Lower lobe of right lung (tissue), 2 donors: ENCODE measurements around the gene C4BPA. TPM values are rescaled to one million over a fixed set of nuclear protein-coding genes. Genes with fewer than 3 reads are reported as not detected.

Experiments
- ATAC-seq, 2 donors: fragments of 200-7000 bp; cut with Tn5 transposase; one replicate each; pipeline ENCODE4 v1.9.1; 2020 to 2022; ENCODE audit warnings: mild to moderate bottlenecking in 2 of 2, moderate library complexity in 2 of 2
- DNase-seq: peaks from one replicate; pipeline ENCODE4 v3.0.0-alpha.2; 2020
- H3K27ac ChIP-seq: fragments of 200-600 bp; one replicate; pipeline ENCODE4 v1.8.0; 2022
- H3K27me3 ChIP-seq: fragments of 200-600 bp; one replicate; pipeline ENCODE4 v1.8.0; 2022; ENCODE audit warnings: low read depth
- H3K36me3 ChIP-seq: fragments of 200-600 bp; one replicate; pipeline ENCODE4 v1.8.0; 2022; ENCODE audit warnings: mild to moderate bottlenecking
- H3K4me1 ChIP-seq: fragments of 200-600 bp; one replicate; pipeline ENCODE4 v1.8.0; 2022
- H3K4me3 ChIP-seq: fragments of 200-600 bp; one replicate; pipeline ENCODE4 v1.8.0; 2022; ENCODE audit warnings: mild to moderate bottlenecking
- H3K9me3 ChIP-seq: fragments of 200-600 bp; one replicate; pipeline ENCODE4 v1.8.0; 2022
- CTCF ChIP-seq: fragments of 200-600 bp; IDR thresholded peaks from one replicate; pipeline ENCODE4 v1.8.0; 2022; ENCODE audit warnings: antibody characterized with exemption, mild to moderate bottlenecking
- intact Hi-C: fragments of 100-400 bp; cut with DNase I; formaldehyde crosslinking; loops from one replicate; pipeline ENCODE4 v1.11.0; 2022
- total RNA-seq: library from RNA; stranded (reverse); fragmentation: NEBNext Ultra II Directional; extraction: Animal tissue kit (Norgen Biotek cat#: 25700); gene quantifications from one replicate; pipeline ENCODE4 v1.2.1, GENCODE V29; 2021
- donor health status: DM: no; HTN: yes; CAD: no; lungs with severe emphysema.

C4BPA gene
- total RNA-seq, 1 donor from 2014 or later: 65.2 TPM

DNA sequence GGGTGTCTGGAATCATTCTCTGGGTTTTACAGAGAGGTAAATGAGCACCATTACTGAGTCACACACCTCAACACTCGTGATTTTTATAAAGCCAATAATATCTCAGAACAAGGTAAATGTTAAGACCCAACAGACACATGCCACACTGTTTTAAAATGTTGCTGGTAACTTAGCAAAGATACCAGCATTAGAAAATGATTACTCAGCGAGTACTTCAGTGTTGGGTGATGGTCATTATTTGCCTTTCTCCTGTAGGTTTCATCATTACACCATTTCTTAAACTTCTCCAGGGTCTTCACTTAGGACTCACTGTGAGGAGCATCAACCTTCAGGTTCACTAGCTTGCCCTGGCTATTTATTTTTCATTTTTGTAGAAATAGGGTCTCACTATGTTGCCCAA lies 22.2 kb upstream of the C4BPA start:
- Histone ChIP-seq H3K4me1 (peaks cover 29% of the 10 kb centered on the region), H3K9me3 (no peaks in the 10 kb centered on the region), H3K27ac (no peak overlapping the region), H3K27me3 (no peaks in the 10 kb centered on the region), H3K36me3 (peaks cover 10% of the 10 kb centered on the region), H3K4me3 (no peak overlapping the region)
- no peak for DNase-seq
- intact Hi-C loops: loop anchor here (10.0 kb wide), 1 partner anchor 323 kb away; no protein-coding TSS in a partner anchor
- no peak for TF ChIP-seq CTCF
- ATAC-seq: no peak

DNA sequence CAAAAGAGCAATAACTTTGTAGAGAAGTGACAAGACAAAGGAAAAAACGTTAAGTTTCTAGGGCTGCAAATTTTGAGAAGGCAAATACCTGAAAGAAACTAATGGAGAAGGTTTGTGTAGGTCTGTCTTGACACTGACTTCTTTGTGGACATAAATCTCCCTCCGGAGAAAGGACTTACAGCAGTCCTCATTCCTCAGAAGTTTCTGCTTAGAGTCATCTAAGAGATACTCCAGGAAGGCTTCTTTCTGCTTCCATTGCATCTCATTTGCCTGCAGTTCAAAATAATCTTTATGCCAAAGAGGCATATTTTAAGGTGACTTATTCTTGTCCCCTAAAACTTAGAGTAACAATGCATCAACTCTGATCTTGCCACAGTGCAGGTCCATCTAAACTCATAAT lies 19.8 kb upstream of the C4BPA start:
- ATAC-seq (no peak), DNase-seq (no peak)
- H3K27me3 ChIP-seq: no peaks in the 10 kb centered on the region
- no peak overlapping the region for H3K27ac ChIP-seq
- peaks cover 6% of the 10 kb centered on the region for H3K36me3 ChIP-seq
- intact Hi-C loops: loop anchor here (10.0 kb wide), 1 partner anchor 321 kb away; no protein-coding TSS in a partner anchor
- no peak overlapping the region for H3K4me3 ChIP-seq
- no peak for TF ChIP-seq CTCF
- H3K9me3 ChIP-seq: no peaks in the 10 kb centered on the region
- peaks cover 31% of the 10 kb centered on the region for H3K4me1 ChIP-seq

DNA sequence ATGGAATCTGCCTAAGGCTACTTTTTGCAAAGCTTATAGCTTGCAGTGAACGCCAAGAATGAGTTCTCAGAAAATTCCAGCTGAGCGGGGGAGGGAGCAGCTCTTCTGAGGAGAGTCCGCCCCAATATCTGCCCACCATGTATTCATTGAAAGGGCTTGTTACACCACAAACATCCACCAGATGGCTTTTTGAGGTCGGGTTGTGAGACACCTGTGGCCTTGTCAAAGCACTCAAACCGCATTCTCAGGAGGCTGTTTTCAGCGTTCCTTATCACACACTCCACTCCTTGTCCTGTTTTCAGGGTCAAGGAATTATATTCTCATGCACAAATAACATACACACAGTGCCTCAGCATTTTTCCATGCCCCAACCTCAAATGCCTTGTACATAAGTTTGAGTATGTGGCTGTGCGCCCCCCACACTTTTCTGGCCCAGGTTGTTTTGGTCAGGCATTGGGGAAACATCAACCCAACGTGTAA lies 19.3 kb upstream of the C4BPA start:
- peak; percentile 64 for TF ChIP-seq CTCF
- ATAC-seq: peak; percentile 83 to 87
- no peak for DNase-seq
- Histone ChIP-seq H3K9me3 (no peaks in the 10 kb centered on the region), H3K4me3 (no peak overlapping the region), H3K27me3 (no peaks in the 10 kb centered on the region), H3K4me1 (peaks cover 32% of the 10 kb centered on the region), H3K27ac (peak overlapping the region; percentile 34), H3K36me3 (peaks cover under 1% of the 10 kb centered on the region)
- intact Hi-C loops: loop anchor here (10.0 kb wide), 1 partner anchor 320 kb away; no protein-coding TSS in a partner anchor

- H3K27ac ChIP-seq: no peak overlapping the region
- H3K4me1 ChIP-seq: peaks cover 32% of the 10 kb centered on the region
- intact Hi-C loops: loop anchor here (10.0 kb wide), 1 partner anchor 319 kb away; no protein-coding TSS in a partner anchor
- DNase-seq (no peak), ATAC-seq (no peak)
- H3K9me3 ChIP-seq: no peaks in the 10 kb centered on the region
- no peak overlapping the region for H3K4me3 ChIP-seq
- no peaks in the 10 kb centered on the region for H3K27me3 ChIP-seq
- TF ChIP-seq CTCF: no peak
- H3K36me3 ChIP-seq: no peaks in the 10 kb centered on the region
These were observed 18.1 kb upstream of the C4BPA start for GRCh38 chr1:207085887-207086286.

- H3K36me3 ChIP-seq: no peaks in the 10 kb centered on the region
These were observed 15.9 kb upstream of the C4BPA start for GRCh38 chr1:207088161-207088560.

More at GRCh38 chr1:207088161-207088560, 15.9 kb upstream of the C4BPA start:
- ATAC-seq (no peak), DNase-seq (no peak)
- H3K27me3 ChIP-seq: no peaks in the 10 kb centered on the region
- H3K9me3 ChIP-seq: no peaks in the 10 kb centered on the region
- H3K27ac ChIP-seq: peak overlapping the region; percentile 0
- no peak for TF ChIP-seq CTCF
- no peak overlapping the region for H3K4me3 ChIP-seq
- peaks cover 38% of the 10 kb centered on the region for H3K4me1 ChIP-seq
- intact Hi-C loops: loop anchor here (10.0 kb wide), 1 partner anchor 317 kb away; no protein-coding TSS in a partner anchor
